GM18502 (cell line): Measurements from ENCODE around the gene CAPG.
"Not testable (repeated sequence)": the region's sequence is repeated elsewhere in the genome, so short reads cannot be mapped to it uniquely, and the experiment has no call there.

ENCODE experiments used
- ATAC-seq: cut with Tn5 transposase; IDR thresholded peaks from one replicate; pipeline ENCODE4 v1.9.1; 2021; ENCODE audit warnings: mild to moderate bottlenecking; ENCODE audit not compliant: unreplicated experiment, poor library complexity

CAPG gene

GRCh38 chr2:85422072-85422457 lies 11.9 kb upstream of the CAPG start:
- ATAC-seq = no peak

GRCh38 chr2:85421260-85422071 lies 11.3 kb upstream of the CAPG start:
- ATAC-seq = no peak

- peak; percentile 66 for ATAC-seq
These were observed 10.5 kb upstream of the CAPG start for GRCh38 chr2:85420536-85421259.

DNA sequence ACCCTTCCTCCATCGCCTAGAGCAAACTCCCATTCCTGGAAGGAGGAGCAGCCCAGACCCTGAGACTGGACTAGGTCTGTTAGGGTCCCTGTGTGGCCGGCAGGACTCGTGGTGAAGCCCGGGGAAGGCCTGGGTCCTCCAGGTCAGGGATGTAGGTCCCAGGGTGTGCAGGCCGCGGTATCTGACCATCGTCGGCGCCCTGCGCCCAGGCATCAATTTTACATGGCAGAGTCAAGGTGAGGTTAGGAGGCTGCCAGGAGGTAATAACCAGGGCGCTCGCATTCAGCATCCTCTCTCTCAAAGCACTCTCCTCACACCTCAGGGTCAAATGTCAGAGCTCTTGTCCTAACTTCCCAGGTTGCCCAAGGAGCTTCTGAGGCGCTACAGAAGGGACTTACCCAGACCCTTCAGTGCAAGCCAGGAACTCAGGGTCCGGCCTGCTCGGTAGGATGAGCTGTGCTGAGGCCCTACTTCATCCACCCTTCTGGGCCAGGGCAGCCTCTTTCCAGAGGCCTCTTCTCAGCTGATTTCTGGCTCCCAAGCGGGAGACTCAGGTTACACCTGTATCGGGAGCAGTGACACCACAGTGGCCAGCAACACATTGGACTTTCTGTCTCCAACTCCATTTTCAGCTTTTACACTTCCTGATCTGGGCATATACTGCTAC lies 9.0 kb upstream of the CAPG start:
- ATAC-seq = no peak

- peak; percentile 89 for ATAC-seq
These were observed 8.2 kb upstream of the CAPG start, which contains the start of gene SH2D6 for GRCh38 chr2:85418132-85419008. TSS of gene SH2D6 (plus strand) at chr2:85418714. CDS start at chr2:85429466, 10,752 bp downstream.

DNA sequence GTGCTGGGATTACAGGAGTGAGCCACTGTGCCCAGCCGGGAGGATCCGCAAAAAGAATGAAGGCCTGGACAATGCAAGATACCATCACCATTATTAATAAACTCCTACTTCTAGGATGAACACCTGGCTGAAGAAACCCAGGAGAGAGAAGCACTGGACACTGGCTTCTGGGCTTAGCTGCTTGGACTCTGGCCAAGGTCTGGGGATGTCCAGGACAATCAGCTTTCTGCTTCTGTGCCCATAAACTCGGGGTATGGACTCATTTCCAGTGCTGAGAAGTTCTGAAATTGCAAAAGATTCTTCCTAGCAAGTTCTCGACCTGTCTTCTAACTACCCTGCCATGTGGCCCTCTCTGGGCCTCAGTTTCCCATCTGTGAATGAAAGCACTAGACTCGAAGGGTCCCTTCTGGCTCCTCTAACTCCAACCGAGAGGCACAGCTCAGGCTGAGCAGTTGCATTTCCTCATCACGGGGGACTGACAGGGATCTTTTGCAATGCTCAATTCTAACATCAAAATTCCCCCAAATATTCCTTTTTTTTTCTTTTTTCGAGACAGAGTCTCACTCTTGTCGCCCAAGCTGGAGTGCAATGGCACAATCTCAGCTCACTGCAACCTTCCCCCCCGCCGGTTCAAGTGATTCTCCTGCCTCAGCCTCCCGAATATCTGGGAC lies 5.9 kb upstream of the CAPG start:
- ATAC-seq = no peak

- no peak for ATAC-seq
These were observed 4.8 kb upstream of the CAPG start for GRCh38 chr2:85414761-85415553.

DNA sequence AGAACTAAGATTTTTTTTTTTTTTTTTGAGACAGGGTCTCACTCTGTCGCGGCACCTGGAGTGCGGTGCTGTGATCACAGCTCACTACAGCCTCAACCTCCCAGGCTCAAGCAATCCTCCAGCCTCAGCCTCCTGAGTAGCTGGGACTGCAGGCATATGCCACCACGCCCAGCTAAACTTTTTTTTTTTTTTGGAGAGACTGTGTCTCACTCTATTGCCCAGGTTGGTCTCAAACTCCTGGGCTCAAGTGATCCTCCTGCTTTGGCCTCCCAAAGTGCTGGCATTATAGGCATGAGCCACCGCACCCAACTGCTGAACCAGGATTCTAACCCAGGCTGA lies 4.2 kb upstream of the CAPG start:
- not testable (repeated sequence) for ATAC-seq

DNA sequence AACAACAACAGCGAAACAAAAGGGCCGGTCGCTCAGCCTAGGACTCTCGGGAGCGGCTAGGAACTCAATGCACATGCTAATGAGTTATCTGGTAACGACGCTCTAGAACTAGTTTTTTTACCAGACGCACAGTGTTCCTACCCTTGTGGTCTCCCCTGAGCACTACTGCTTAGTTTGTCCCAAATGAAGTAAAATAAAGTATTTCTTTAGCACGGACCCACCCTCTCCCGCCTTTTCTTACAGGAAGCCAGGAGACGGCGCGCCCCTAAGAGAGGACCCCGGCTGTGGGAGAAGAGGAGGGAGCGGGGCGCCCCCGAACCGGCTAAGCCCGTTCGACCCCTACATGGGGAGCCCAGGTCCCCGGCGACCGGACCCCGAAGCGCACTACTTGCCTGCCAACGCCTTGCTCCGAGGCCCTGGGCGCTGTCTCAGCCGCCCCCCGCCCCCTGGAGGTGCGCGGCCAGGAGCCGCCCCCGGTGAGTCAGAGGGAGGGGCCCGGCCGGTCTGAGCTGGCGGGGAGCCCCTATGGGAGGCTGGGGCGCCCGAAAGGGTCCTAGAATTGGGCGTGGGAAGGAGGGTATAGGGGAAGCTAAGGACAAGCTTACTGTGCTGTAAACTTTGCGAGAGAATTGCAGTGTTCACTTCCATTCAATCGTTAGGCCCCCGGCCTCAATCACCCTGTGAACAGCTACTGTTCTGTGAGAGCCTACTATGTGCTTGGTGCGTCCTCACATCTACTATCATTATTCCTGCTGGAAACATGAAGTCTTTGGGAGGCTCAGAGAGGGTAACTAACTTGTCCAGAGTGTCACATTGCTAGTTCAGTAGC lies 3.6 kb upstream of the CAPG start:
- ATAC-seq = no peak

DNA sequence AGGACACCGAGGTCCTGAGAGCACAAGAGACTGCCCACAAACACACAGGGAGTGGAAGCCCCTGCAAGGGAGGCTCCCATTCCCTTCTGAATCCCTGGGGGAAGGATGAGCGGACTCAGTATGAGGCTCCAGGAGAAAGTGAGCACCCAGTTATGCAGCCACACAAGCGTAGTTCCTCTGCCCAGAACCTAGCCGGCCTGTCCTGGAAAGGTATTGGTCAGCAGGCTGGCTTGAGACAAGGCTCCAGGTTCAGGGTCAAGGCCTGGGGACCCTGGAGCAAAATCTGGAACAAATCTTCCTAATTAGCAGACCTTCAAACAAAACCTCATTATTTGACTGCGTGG lies 1.2 kb upstream of the CAPG start:
- ATAC-seq = no peak

DNA sequence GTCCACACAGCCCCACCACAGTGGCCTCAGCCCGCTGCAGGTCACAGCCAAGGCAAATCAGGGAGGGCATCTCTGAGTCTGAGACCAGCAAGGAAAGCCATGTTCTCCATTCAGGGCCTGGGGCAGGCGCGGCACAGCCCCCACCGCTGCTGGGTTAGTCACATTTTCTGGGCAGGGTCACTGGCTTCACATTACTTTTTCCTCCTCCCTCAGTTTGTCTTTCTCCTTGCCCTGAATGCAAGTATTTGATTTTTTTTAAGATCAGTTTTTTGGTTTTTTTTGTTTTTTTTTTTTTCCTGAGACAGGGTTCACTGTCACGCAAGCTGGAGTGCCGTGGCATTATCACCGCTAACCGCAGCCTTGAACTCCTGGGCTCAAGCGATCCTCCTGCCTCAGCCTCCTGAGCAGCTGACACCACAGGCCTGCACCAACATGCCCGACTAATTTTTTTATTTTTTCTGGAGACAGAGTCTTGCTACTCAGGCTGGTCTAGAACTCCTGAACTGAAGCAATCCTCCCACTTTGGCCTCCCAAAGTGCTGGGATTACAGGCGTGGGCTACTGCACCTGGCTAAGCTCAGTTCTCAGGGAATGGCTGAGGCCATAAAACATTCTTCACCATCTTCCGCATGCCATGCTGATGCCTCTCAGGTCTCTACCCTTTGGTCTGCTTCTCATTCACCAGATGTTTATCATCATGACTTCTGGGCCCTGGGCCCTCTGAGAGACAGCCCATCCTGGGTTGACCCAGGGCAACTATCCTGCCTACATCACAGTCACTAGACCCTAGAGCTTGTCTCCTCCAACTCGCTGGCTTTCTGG lies 628 bp upstream of the CAPG start:
- no peak for ATAC-seq

DNA sequence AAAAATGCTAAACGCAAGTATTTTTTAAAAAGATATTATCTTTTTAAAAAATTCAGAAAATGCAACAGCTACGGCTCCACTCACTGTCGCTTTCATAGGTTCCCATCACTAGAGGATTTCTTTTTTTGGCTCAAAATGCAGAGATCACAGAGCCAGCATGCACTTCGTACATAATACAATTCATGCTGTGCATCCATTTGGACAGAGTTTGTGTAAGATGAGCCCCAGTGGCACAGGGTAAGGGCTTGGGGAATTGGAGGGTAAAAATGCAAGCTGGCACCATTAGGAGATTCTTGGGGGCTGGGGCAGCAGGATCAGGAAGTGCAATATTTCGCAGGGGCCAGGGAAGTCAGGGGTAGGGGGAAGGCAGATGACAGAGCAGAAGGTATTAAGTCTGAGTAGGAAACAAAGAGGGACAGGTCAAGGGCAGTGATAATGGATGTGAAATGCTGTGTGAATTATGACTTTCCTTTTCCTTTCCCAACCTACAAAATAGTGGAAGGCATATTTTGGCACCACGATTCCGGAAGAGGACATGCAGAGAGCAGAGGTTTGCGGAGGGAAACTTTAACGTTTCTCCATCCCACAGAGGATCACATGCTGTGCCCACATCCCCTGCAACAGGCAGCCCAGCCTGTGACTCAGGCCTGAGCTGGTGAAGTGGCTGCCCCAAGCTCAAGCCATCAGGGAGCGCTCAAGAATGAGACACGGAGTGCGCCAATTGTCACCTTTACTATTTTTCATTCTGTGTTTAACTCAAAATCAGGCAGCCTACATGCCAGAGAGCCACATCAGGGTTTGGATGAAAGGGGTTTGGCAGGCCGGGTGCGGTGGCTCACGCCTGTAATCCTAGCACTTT lies 4.7 kb downstream of the CAPG start:
- peak; percentile 44 for ATAC-seq

DNA sequence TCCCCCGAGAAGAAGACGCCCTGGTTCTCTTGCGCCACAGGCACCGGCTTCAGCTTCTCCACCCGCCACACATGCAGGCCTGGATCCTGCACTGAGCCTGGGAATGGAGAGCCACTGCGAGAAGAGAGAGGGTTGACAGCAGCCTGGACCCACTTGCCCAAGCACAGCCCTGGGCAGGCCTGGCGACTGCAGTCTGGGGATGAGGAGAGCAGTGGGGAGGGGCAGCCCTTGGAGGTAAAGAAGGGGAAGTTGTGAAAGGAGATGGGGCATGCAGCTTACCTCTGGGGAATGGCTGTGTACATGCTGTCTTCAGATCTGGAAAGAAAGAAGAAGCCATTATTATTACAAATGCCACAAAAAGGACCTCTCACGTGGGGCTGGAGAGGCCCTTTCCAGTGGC lies 8.3 kb downstream of the CAPG start:
- ATAC-seq = no peak

DNA sequence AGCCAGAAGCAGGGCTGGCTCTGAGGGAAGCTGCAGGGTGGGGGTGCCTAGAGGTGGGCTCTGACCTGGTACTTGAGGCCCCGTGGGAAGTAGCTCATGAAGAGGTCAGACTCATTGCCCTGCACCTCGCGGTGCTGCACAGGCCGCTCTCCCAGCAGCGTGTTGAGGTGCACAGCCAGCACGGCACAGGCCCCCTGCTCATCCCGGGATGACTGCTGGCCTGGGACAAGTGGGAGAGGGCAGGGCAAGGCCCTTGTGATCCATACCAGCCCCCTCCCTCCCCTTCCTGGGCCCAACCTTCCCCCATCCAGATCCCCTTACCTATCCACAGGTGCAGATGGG lies 8.7 kb downstream of the CAPG start:
- no peak for ATAC-seq

GRCh38 chr2:85400541-85401463 lies 9.4 kb downstream of the CAPG start:
- ATAC-seq = no peak

- ATAC-seq = no peak
These were observed 10.1 kb downstream of the CAPG start for GRCh38 chr2:85400023-85400422.
